Kidney capillary endothelial cell (primary cell): Measurements from ENCODE around the gene GAMT.

Experiments
- DNase-seq: peaks from one replicate; pipeline ENCODE4 v3.0.0-alpha.2; 2018; ENCODE audit warnings: low spot score

Gene GAMT

GRCh38 chr19:1384085-1384462 is 17.3 kb downstream of the GAMT start:
- DNase-seq = no peak

GRCh38 chr19:1383312-1384084 is 17.8 kb downstream of the GAMT start, which contains the start of gene NDUFS7:
Gene NDUFS7 (plus strand): TSS chr19:1383907. CDS start chr19:1383927, 20 bp downstream.
- peak; percentile 92 for DNase-seq

- DNase-seq = no peak
Measured at GRCh38 chr19:1383017-1383311, 18.4 kb downstream of the GAMT start.

GRCh38 chr19:1382250-1382649 is 19.1 kb downstream of the GAMT start:
- DNase-seq = no peak

- no peak for DNase-seq
Measured at GRCh38 chr19:1379961-1380489, 21.3 kb downstream of the GAMT start.

GRCh38 chr19:1379126-1379905 is 22.0 kb downstream of the GAMT start:
- DNase-seq = no peak

- DNase-seq = no peak
Measured at GRCh38 chr19:1377965-1378785, 23.2 kb downstream of the GAMT start.

GRCh38 chr19:1377176-1377964 is 24.0 kb downstream of the GAMT start:
- DNase-seq = no peak

GRCh38 chr19:1376415-1376805 is 24.9 kb downstream of the GAMT start:
- DNase-seq = no peak

- no peak for DNase-seq
Measured at GRCh38 chr19:1374250-1374577, 27.1 kb downstream of the GAMT start.

- DNase-seq = no peak
Measured at GRCh38 chr19:1373534-1374249, 27.6 kb downstream of the GAMT start.

GRCh38 chr19:1373042-1373533 is 28.3 kb downstream of the GAMT start:
- DNase-seq = no peak

GRCh38 chr19:1370579-1371361 is 30.6 kb downstream of the GAMT start:
- DNase-seq = no peak

GRCh38 chr19:1369214-1369805 is 32.0 kb downstream of the GAMT start:
- no peak for DNase-seq

GRCh38 chr19:1366899-1367870 is 34.2 kb downstream of the GAMT start:
- DNase-seq = no peak

GRCh38 chr19:1366296-1366695 is 35.0 kb downstream of the GAMT start:
- no peak for DNase-seq

- no peak for DNase-seq
Measured at GRCh38 chr19:1365319-1366269, 35.7 kb downstream of the GAMT start.
